ENCODE data around the gene KLHL42.

DNA sequence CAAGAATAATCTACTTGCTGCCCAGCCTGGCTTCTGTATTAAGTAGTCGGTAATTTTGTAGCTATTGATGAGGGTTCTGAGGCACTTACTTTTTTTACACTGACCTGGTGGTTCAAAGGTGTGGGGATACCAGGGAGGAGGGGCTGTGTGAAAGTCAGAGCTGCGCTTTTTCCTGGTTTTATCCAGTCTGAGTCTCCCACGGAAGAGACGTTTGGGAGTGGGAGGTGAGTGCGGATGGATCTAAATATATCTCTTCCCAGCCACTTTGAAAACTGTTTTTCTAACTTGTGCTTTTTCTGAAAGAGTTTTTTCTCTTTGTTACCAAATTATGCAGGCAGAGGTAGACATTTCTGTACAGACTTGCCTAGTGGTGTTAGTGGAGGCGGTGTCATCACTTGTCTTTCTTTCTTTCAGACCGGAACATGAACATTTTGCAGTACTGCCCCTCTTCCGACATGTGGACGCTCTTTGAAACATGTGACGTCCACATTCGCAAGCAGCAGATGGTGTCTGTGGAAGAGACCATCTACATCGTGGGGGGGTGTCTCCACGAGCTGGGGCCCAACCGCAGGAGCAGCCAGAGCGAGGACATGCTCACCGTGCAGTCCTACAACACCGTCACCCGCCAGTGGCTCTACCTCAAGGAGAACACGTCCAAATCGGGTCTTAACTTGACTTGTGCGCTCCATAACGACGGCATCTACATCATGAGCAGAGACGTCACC lies 17.4 kb downstream of the KLHL42 start:
- no peak for TF ChIP-seq NANOG (IDR thresholded peaks at IDR 0.05; ENCODE audit: borderline replicate concordance)
- no peak for TF ChIP-seq POLR2AphosphoS5 (IDR thresholded peaks at IDR 0.05; ENCODE audit: low read depth)
- TF ChIP-seq, protein P1, sequence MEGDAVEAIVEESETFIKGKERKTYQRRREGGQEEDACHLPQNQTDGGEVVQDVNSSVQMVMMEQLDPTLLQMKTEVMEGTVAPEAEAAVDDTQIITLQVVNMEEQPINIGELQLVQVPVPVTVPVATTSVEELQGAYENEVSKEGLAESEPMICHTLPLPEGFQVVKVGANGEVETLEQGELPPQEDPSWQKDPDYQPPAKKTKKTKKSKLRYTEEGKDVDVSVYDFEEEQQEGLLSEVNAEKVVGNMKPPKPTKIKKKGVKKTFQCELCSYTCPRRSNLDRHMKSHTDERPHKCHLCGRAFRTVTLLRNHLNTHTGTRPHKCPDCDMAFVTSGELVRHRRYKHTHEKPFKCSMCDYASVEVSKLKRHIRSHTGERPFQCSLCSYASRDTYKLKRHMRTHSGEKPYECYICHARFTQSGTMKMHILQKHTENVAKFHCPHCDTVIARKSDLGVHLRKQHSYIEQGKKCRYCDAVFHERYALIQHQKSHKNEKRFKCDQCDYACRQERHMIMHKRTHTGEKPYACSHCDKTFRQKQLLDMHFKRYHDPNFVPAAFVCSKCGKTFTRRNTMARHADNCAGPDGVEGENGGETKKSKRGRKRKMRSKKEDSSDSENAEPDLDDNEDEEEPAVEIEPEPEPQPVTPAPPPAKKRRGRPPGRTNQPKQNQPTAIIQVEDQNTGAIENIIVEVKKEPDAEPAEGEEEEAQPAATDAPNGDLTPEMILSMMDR (conservative IDR thresholded peaks at IDR 0.05; ENCODE audit: low read depth in 2 of 2) = no peak
- no peak for TF ChIP-seq EZH2 (IDR thresholded peaks at IDR 0.05; ENCODE audit: low read depth, unreplicated experiment)
- TF ChIP-seq CREB1 (CRISPR knock-in tag; IDR thresholded peaks at IDR 0.05; ENCODE audit: low read depth) = no peak
- no peak for TF ChIP-seq EZH2phosphoT487 (IDR thresholded peaks at IDR 0.05; ENCODE audit: unreplicated experiment)
- TF ChIP-seq, protein P2, sequence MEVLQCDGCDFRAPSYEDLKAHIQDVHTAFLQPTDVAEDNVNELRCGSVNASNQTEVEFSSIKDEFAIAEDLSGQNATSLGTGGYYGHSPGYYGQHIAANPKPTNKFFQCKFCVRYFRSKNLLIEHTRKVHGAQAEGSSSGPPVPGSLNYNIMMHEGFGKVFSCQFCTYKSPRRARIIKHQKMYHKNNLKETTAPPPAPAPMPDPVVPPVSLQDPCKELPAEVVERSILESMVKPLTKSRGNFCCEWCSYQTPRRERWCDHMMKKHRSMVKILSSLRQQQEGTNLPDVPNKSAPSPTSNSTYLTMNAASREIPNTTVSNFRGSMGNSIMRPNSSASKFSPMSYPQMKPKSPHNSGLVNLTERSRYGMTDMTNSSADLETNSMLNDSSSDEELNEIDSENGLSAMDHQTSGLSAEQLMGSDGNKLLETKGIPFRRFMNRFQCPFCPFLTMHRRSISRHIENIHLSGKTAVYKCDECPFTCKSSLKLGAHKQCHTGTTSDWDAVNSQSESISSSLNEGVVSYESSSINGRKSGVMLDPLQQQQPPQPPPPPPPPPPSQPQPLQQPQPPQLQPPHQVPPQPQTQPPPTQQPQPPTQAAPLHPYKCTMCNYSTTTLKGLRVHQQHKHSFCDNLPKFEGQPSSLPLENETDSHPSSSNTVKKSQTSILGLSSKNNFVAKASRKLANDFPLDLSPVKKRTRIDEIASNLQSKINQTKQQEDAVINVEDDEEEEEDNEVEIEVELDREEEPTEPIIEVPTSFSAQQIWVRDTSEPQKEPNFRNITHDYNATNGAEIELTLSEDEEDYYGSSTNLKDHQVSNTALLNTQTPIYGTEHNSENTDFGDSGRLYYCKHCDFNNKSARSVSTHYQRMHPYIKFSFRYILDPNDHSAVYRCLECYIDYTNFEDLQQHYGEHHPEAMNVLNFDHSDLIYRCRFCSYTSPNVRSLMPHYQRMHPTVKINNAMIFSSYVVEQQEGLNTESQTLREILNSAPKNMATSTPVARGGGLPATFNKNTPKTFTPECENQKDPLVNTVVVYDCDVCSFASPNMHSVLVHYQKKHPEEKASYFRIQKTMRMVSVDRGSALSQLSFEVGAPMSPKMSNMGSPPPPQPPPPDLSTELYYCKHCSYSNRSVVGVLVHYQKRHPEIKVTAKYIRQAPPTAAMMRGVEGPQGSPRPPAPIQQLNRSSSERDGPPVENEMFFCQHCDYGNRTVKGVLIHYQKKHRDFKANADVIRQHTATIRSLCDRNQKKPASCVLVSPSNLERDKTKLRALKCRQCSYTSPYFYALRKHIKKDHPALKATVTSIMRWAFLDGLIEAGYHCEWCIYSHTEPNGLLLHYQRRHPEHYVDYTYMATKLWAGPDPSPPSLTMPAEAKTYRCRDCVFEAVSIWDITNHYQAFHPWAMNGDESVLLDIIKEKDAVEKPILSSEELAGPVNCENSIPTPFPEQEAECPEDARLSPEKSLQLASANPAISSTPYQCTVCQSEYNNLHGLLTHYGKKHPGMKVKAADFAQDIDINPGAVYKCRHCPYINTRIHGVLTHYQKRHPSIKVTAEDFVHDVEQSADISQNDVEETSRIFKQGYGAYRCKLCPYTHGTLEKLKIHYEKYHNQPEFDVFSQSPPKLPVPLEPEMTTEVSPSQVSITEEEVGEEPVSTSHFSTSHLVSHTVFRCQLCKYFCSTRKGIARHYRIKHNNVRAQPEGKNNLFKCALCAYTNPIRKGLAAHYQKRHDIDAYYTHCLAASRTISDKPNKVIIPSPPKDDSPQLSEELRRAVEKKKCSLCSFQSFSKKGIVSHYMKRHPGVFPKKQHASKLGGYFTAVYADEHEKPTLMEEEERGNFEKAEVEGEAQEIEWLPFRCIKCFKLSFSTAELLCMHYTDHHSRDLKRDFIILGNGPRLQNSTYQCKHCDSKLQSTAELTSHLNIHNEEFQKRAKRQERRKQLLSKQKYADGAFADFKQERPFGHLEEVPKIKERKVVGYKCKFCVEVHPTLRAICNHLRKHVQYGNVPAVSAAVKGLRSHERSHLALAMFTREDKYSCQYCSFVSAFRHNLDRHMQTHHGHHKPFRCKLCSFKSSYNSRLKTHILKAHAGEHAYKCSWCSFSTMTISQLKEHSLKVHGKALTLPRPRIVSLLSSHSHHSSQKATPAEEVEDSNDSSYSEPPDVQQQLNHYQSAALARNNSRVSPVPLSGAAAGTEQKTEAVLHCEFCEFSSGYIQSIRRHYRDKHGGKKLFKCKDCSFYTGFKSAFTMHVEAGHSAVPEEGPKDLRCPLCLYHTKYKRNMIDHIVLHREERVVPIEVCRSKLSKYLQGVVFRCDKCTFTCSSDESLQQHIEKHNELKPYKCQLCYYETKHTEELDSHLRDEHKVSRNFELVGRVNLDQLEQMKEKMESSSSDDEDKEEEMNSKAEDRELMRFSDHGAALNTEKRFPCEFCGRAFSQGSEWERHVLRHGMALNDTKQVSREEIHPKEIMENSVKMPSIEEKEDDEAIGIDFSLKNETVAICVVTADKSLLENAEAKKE (CRISPR knock-in tag; IDR thresholded peaks at IDR 0.05) = no peak
- TF ChIP-seq, protein P3, sequence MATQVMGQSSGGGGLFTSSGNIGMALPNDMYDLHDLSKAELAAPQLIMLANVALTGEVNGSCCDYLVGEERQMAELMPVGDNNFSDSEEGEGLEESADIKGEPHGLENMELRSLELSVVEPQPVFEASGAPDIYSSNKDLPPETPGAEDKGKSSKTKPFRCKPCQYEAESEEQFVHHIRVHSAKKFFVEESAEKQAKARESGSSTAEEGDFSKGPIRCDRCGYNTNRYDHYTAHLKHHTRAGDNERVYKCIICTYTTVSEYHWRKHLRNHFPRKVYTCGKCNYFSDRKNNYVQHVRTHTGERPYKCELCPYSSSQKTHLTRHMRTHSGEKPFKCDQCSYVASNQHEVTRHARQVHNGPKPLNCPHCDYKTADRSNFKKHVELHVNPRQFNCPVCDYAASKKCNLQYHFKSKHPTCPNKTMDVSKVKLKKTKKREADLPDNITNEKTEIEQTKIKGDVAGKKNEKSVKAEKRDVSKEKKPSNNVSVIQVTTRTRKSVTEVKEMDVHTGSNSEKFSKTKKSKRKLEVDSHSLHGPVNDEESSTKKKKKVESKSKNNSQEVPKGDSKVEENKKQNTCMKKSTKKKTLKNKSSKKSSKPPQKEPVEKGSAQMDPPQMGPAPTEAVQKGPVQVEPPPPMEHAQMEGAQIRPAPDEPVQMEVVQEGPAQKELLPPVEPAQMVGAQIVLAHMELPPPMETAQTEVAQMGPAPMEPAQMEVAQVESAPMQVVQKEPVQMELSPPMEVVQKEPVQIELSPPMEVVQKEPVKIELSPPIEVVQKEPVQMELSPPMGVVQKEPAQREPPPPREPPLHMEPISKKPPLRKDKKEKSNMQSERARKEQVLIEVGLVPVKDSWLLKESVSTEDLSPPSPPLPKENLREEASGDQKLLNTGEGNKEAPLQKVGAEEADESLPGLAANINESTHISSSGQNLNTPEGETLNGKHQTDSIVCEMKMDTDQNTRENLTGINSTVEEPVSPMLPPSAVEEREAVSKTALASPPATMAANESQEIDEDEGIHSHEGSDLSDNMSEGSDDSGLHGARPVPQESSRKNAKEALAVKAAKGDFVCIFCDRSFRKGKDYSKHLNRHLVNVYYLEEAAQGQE (IDR thresholded peaks at IDR 0.05; ENCODE audit: unreplicated experiment) = no peak
- TF ChIP-seq STAT1 (IDR thresholded peaks at IDR 0.05; ENCODE audit: unreplicated experiment) = no peak
- TF ChIP-seq JUNB (IDR thresholded peaks at IDR 0.05; ENCODE audit: unreplicated experiment) = no peak
- TF ChIP-seq, protein P4, sequence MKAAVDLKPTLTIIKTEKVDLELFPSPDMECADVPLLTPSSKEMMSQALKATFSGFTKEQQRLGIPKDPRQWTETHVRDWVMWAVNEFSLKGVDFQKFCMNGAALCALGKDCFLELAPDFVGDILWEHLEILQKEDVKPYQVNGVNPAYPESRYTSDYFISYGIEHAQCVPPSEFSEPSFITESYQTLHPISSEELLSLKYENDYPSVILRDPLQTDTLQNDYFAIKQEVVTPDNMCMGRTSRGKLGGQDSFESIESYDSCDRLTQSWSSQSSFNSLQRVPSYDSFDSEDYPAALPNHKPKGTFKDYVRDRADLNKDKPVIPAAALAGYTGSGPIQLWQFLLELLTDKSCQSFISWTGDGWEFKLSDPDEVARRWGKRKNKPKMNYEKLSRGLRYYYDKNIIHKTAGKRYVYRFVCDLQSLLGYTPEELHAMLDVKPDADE (IDR thresholded peaks at IDR 0.05) = no peak
- no peak for TF ChIP-seq ZNF114 (CRISPR knock-in tag; IDR thresholded peaks at IDR 0.05)

Measured in GM23338 (cell line).